Transverse colon (tissue), 4 donors: Measurements from ENCODE around the gene HIPK2. TPM values are rescaled to one million over a fixed set of nuclear protein-coding genes. Genes with fewer than 3 reads are reported as not detected.

Experiments used
- DNase-seq: peaks from one replicate; pipeline ENCODE4 v3.0.0-alpha.2; 2019
- H3K27ac ChIP-seq, 4 donors: fragments of 200-600 bp; sonication (generic); 2 replicates each; pipeline ENCODE4 v1.5.1; 2016 to 2018; ENCODE audit warnings: inconsistent platforms in 4 of 4
- H3K27me3 ChIP-seq: fragments of 200-600 bp; sonication (generic); 2 replicates; pipeline ENCODE4 v1.5.1; 2017; ENCODE audit warnings: inconsistent platforms
- H3K36me3 ChIP-seq, 4 donors: fragments of 200-600 bp; sonication (generic); 2 replicates each; pipeline ENCODE4 v1.5.1; 2017 to 2019; ENCODE audit warnings: inconsistent platforms in 4 of 4
- H3K4me1 ChIP-seq, 4 donors: fragments of 200-600 bp; sonication (generic); 2 replicates each; pipeline ENCODE4 v1.5.1; 2017 to 2020; ENCODE audit warnings: inconsistent platforms in 4 of 4
- H3K4me3 ChIP-seq, 4 donors: fragments of 200-600 bp; sonication (generic); 1 replicate in 1 of 4; 2 replicates in 3 of 4; pipeline versions ENCODE4 v1.5.1 to v1.6.1; 2017 to 2019; ENCODE audit warnings: inconsistent platforms in 4 of 4
- H3K9me3 ChIP-seq, 2 donors: fragments of 200-600 bp; sonication (generic); 2 replicates each; pipeline ENCODE4 v1.5.1; 2017 to 2019; ENCODE audit warnings: inconsistent platforms in 2 of 2
- EP300 ChIP-seq: sonication (generic); formaldehyde crosslinking; IDR thresholded peaks from one replicate; pipeline ENCODE4 v1.6.1; 2017; ENCODE audit warnings: antibody characterized with exemption, low read depth
- POLR2A ChIP-seq: fragments of 450-650 bp; IDR thresholded peaks from one replicate; pipeline ENCODE4 v1.6.1; 2016; ENCODE audit warnings: antibody characterized with exemption, mild to moderate bottlenecking, moderate library complexity
- POLR2AphosphoS5 ChIP-seq, 3 donors: sonication (generic); formaldehyde crosslinking; IDR thresholded peaks; one replicate each; pipeline ENCODE4 v1.6.1; 2016; ENCODE audit warnings: antibody characterized with exemption in 3 of 3
- WGBS, 2 donors: methylation state at CpG; one replicate each; pipeline ENCODE4 v1.1.5; 2018; ENCODE audit warnings: low coverage in 1 of 2; 5-methylcytosine and 5-hydroxymethylcytosine counted together
- in situ Hi-C, 4 donors: fragments of 200-750 bp; cut with MboI; loops; one replicate each; pipeline versions ENCODE4 v1.15.0 to v1.15.1; 2017; ENCODE audit warnings: low sequenced_read_pairs in 3 of 4, low pct_ligation_motif_present in 1 of 4, low pct_unique_long_range_greater_than_20kb in 1 of 4
- intact Hi-C: fragments of 100-400 bp; cut with DNase I; formaldehyde crosslinking; loops from one replicate; pipeline ENCODE4 v1.15.1; 2023; ENCODE audit warnings: low total_unique reads
- total RNA-seq, 4 donors: library from RNA; depleted of rRNA; stranded (reverse); fragments of >200 nt; gene quantifications; one replicate each; pipeline ENCODE4 v1.1.0, GENCODE V29; 2016
- TF ChIP-seq, protein P1 (sequence below), 5 experiments: fragments of 200-600 bp in 3 of 5; fragments of 450-650 bp in 2 of 5; sonication (generic) in 3 of 5; IDR thresholded peaks; 1 replicate in 2 of 5; 2 replicates in 3 of 5; pipeline ENCODE4 v1.5.1; 2016 to 2017; ENCODE audit warnings: antibody characterized with exemption in 5 of 5, inconsistent platforms in 3 of 5, mild to moderate bottlenecking in 2 of 5, moderate library complexity in 1 of 5

Gene HIPK2
- total RNA-seq, 4 donors from 2014 or later: 27.3 to 40.3 (median 33.6) TPM

DNA sequence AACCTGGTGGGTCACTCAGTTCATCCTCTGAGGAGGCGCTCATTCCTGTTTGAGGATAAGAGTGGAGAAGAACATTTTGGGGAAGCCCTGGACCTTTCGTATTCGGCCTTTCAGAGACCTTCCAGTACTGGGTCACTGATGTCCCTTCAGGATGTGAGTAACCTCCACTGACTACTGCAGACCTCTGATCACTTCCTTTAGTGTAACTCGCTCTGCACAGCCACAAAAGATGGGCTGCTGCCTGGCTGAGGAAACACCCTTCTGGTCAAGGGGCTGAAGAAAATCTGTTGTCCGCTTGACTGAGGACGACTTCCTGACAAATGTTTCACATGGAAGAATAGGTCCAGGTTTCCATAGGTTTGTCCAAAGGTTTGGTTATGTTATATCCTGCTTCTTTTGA is 35.4 kb upstream of the HIPK2 start:
- Histone ChIP-seq H3K4me3 (no peak overlapping the region), H3K27me3 (no peaks in the 10 kb centered on the region), H3K36me3 (no peaks in the 10 kb centered on the region), H3K27ac (no peak overlapping the region), H3K4me1 (no peaks in the 10 kb centered on the region), H3K9me3 (no peaks in the 10 kb centered on the region)
- in situ Hi-C loops (no loop called here), intact Hi-C loops (no loop called here)
- no peak for DNase-seq
- 88 to 93% methylated on average over 5 to 6 of the region's 6 CpGs for WGBS, 2 donors
- TF ChIP-seq POLR2AphosphoS5 (IDR thresholded peaks at IDR 0.05): no peak
- TF ChIP-seq, protein P1, sequence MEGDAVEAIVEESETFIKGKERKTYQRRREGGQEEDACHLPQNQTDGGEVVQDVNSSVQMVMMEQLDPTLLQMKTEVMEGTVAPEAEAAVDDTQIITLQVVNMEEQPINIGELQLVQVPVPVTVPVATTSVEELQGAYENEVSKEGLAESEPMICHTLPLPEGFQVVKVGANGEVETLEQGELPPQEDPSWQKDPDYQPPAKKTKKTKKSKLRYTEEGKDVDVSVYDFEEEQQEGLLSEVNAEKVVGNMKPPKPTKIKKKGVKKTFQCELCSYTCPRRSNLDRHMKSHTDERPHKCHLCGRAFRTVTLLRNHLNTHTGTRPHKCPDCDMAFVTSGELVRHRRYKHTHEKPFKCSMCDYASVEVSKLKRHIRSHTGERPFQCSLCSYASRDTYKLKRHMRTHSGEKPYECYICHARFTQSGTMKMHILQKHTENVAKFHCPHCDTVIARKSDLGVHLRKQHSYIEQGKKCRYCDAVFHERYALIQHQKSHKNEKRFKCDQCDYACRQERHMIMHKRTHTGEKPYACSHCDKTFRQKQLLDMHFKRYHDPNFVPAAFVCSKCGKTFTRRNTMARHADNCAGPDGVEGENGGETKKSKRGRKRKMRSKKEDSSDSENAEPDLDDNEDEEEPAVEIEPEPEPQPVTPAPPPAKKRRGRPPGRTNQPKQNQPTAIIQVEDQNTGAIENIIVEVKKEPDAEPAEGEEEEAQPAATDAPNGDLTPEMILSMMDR (IDR thresholded peaks at IDR 0.05): no peak
- TF ChIP-seq POLR2A: no peak

DNA sequence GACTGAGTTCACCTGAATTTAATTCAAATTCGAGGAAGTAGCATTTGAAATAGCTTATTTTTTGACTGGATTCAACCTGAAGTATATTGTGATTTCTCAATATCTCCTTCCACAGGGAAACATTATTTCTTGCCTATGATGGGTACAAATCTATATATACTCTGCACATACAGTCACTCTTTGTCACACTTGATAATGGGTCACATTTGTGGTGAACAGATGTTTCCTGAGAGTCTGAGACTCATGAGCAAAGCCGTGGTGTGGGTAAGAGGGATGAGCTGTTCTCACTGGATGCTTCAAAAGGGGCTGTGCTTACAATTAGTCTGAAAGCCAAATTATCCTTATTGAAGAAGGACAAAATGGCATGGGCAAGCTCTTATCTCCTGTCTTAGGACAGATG is 33.3 kb upstream of the HIPK2 start:
- 54 to 66% methylated on average over 2 of the region's 2 CpGs for WGBS, 2 donors
- intact Hi-C loops: no loop called here
- no peaks in the 10 kb centered on the region for H3K36me3 ChIP-seq
- no peaks in the 10 kb centered on the region for H3K27me3 ChIP-seq
- H3K27ac ChIP-seq: no peak overlapping the region
- in situ Hi-C loops: no loop called here
- H3K4me1 ChIP-seq: no peaks in the 10 kb centered on the region
- no peak overlapping the region for H3K4me3 ChIP-seq
- H3K9me3 ChIP-seq: no peaks in the 10 kb centered on the region
- TF ChIP-seq POLR2AphosphoS5 (IDR thresholded peaks at IDR 0.05) (no peak), EP300 (no peak), POLR2A (no peak)
- TF ChIP-seq, protein P1 (IDR thresholded peaks at IDR 0.05): no peak
- no peak for DNase-seq

DNA sequence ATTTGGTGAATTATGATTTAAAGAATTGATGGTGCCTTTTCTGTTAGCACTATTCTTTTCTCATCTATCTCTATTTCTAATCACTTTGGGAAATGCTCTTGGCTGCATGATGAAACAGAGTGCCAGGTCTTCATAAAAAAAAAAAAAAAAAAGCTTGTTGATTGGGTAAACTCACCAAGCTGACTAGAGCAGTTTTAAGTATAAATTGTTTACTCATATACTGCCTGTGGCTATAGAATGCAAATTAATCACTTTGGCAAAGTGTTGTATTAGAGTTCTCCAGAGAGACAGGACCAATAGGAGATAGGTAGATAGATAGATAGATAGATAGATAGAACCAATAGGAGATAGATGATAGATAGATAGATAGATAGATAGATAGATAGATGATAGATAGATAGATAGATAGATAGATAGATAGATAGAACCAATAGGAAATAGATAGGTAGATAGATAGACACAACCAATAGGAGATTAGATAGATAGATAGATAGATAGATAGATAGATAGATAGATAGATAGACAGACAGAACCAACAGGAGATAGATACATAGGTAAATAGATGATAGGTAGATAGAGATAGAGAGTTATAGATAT is 31.1 kb upstream of the HIPK2 start:
- no peak for DNase-seq
- TF ChIP-seq POLR2AphosphoS5 (IDR thresholded peaks at IDR 0.05): no peak
- no peak for TF ChIP-seq EP300
- TF ChIP-seq POLR2A: no peak
- TF ChIP-seq, protein P1 (IDR thresholded peaks at IDR 0.05): no peak
- H3K36me3 ChIP-seq: no peaks in the 10 kb centered on the region
- intact Hi-C loops: no loop called here
- no peaks in the 10 kb centered on the region for H3K27me3 ChIP-seq
- no peak overlapping the region for H3K4me3 ChIP-seq
- H3K9me3 ChIP-seq: no peaks in the 10 kb centered on the region
- H3K4me1 ChIP-seq: no peaks in the 10 kb centered on the region
- in situ Hi-C loops: no loop called here
- H3K27ac ChIP-seq: no peak overlapping the region

DNA sequence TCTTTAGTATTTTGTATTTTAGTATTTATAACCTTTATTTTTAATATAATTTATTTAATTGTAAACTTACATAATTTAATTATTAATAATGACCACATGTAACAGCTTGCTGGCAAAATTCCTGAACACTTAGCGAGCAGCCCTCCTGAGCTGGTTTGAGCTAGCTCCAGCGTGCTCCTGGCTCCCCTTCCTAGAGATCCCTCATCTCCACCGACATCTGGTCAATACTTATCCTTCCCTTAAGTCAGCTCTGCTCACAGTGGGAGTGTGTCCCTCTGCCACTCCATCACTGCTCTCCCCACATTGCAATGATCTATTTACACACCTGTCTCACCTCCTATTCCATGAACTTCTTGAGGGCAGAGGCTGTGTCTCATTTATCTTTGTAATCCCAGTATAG is 30.6 kb upstream of the HIPK2 start:
- H3K27me3 ChIP-seq: no peaks in the 10 kb centered on the region
- in situ Hi-C loops (no loop called here), intact Hi-C loops (no loop called here)
- no peak for DNase-seq
- TF ChIP-seq EP300 (no peak), POLR2A (no peak), POLR2AphosphoS5 (IDR thresholded peaks at IDR 0.05) (no peak)
- TF ChIP-seq, protein P1 (IDR thresholded peaks at IDR 0.05): no peak
- WGBS, 2 donors: 90 to 94% methylated on average over 3 of the region's 3 CpGs
- H3K9me3 ChIP-seq: no peaks in the 10 kb centered on the region
- H3K4me3 ChIP-seq: no peak overlapping the region
- no peak overlapping the region for H3K27ac ChIP-seq
- H3K36me3 ChIP-seq: no peaks in the 10 kb centered on the region
- H3K4me1 ChIP-seq: no peaks in the 10 kb centered on the region
